GM13976 (cell line): ENCODE measurements around the gene AOC1.

ENCODE experiments used
- DNase-seq: peaks from one replicate; pipeline ENCODE4 v3.0.0; 2012; ENCODE audit warnings: low spot score
- in situ Hi-C: fragments of 300-500 bp; cut with MboI; formaldehyde crosslinking; loops from one replicate; pipeline ENCODE4 v1.12.0; 2022; ENCODE audit warnings: low sequenced_read_pairs, mixed read lengths, inconsistent platforms; ENCODE audit not compliant: unreplicated experiment
- TF ChIP-seq, protein P1 (sequence below): IDR thresholded peaks from 2 replicates; pipeline ENCODE4 v1.5.1; 2012; ENCODE audit warnings: borderline replicate concordance, mild to moderate bottlenecking; ENCODE audit not compliant: insufficient read depth; ENCODE audit errors: extremely low read depth, missing control alignments, control extremely low read depth

The AOC1 gene

GRCh38 chr7:150824379-150825177 is 27.7 kb upstream of the AOC1 start:
- no peak for DNase-seq
- TF ChIP-seq, protein P1, sequence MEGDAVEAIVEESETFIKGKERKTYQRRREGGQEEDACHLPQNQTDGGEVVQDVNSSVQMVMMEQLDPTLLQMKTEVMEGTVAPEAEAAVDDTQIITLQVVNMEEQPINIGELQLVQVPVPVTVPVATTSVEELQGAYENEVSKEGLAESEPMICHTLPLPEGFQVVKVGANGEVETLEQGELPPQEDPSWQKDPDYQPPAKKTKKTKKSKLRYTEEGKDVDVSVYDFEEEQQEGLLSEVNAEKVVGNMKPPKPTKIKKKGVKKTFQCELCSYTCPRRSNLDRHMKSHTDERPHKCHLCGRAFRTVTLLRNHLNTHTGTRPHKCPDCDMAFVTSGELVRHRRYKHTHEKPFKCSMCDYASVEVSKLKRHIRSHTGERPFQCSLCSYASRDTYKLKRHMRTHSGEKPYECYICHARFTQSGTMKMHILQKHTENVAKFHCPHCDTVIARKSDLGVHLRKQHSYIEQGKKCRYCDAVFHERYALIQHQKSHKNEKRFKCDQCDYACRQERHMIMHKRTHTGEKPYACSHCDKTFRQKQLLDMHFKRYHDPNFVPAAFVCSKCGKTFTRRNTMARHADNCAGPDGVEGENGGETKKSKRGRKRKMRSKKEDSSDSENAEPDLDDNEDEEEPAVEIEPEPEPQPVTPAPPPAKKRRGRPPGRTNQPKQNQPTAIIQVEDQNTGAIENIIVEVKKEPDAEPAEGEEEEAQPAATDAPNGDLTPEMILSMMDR: no peak
- in situ Hi-C loops: no loop called here

DNA sequence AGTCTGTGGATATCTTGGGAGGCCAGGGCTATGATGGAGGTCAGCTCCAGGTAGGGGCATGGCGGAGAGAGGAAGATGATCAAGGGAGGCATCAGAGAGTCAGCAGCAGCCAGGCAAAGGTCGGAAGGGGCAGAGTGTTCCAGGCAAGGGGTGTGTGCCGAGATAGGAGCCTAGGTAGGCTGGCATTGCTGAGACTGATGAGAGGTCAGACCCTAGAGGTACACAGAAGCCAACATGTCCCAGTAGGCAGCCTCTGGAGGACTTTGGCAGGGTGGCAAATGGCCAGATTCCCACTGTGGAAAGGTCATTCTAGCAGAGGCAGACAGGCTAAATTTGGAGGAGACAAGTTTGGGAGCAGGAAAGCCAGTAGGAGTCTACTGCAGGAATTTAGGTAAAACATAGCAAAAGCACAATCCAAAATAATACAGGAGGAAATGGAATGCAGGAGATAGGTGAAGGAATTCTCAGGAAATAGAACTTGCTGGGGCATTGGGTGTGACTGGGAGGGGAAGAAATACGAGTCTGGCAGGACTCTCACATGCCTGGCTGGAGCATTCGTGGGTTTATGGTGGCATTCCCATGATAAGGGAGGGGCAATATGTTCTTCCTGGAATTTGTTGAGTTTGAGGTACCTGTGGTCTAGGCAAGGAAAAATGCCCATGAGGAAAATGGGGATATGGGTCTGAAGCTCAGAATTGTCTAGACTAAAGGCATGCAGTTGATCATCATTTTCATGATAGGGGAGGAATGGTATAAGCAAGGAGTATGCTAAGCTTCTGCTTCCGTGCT is 26.1 kb upstream of the AOC1 start:
- TF ChIP-seq, protein P1: no peak
- in situ Hi-C loops: no loop called here
- no peak for DNase-seq

GRCh38 chr7:150828384-150828783 is 23.9 kb upstream of the AOC1 start:
- TF ChIP-seq, protein P1: no peak
- DNase-seq: no peak
- in situ Hi-C loops: no loop called here

DNA sequence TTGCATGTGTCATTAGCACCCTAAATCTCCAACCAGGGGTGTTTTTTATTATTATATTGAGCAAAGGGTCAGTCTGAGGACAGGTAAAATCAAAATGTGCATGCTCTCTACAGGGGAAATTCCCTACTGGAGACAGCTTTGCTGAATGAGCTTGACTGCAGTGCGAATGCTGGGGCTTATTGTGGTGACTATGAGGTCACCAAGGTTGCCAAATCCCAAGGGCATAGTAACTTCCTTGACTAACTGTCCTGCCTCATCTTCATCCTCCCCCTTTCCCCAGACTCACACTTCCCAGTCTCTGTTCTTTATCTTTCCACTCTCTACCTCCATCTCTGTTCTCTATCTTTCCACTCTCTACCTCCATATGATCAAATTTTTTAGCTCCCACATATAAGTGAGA is 22.9 kb upstream of the AOC1 start:
- in situ Hi-C loops: no loop called here
- TF ChIP-seq, protein P1: no peak
- DNase-seq: no peak

GRCh38 chr7:150830937-150831336 is 21.4 kb upstream of the AOC1 start:
- in situ Hi-C loops: no loop called here
- no peak for DNase-seq
- TF ChIP-seq, protein P1: no peak

GRCh38 chr7:150831851-150832250 is 20.5 kb upstream of the AOC1 start:
- DNase-seq: no peak

More at GRCh38 chr7:150831851-150832250, 20.5 kb upstream of the AOC1 start:
- in situ Hi-C loops: no loop called here
- TF ChIP-seq, protein P1: no peak
